Measurements from ENCODE around the gene ZNF497. TPM values are rescaled to one million over a fixed set of nuclear protein-coding genes. Genes with fewer than 3 reads are reported as not detected.

Gene ZNF497
- total and polyA plus RNA-seq, 4 donors, result 0.97 to 3.8 (median 2.4) TPM

- 88 to 91% methylated on average over 57 to 68 of the region's 68 CpGs for WGBS, 2 donors
- Histone ChIP-seq H3K9me3 (ENCODE audit: control insufficient read depth in 4 of 4, insufficient read depth in 3 of 4, low read length in 3 of 4) (peaks cover 0 to 2% (median 0%) of the 10 kb centered on the region in 4 donors), H3K36me3 (ENCODE audit: control insufficient read depth in 4 of 4, insufficient read depth in 4 of 4, low read length in 4 of 4) (peaks cover 0 to 5% (median 0%) of the 10 kb centered on the region in 4 donors), H3K27ac (ENCODE audit: low read depth in 1 of 2, low read length in 1 of 2) (no peak overlapping the region), H3K9ac (ENCODE audit: insufficient read depth in 1 of 2, low read length in 2 of 2) (no peak overlapping the region), H3K4me3 (no peak overlapping the region), H3K4me1 (ENCODE audit: control insufficient read depth in 5 of 5, insufficient read depth in 5 of 5, low read length in 5 of 5) (peaks cover 0 to 7% (median 0%) of the 10 kb centered on the region in 5 donors), H3K27me3 (ENCODE audit: control insufficient read depth in 3 of 3, insufficient read depth in 3 of 3, low read length in 2 of 3) (no peaks in the 10 kb centered on the region)
- TF ChIP-seq CTCF (IDR thresholded peaks at IDR 0.05; ENCODE audit: control extremely low read depth, extremely low read depth), result no peak
- no peak for DNase-seq
- ATAC-seq (ENCODE audit: insufficient read depth, low FRiP score), result no peak
Observed at GRCh38 chr19:58368561-58369360, 6.2 kb upstream of the ZNF497 start.

- no peak overlapping the region for H3K9ac ChIP-seq (ENCODE audit: insufficient read depth in 1 of 2, low read length in 2 of 2)
- no peak overlapping the region for H3K27ac ChIP-seq (ENCODE audit: low read depth in 1 of 2, low read length in 1 of 2)
- no peaks in the 10 kb centered on the region for H3K27me3 ChIP-seq (ENCODE audit: control insufficient read depth in 3 of 3, insufficient read depth in 3 of 3, low read length in 2 of 3)
- 63 to 69% methylated on average over 96 to 106 of the region's 106 CpGs for WGBS, 2 donors
- no peak for TF ChIP-seq CTCF (IDR thresholded peaks at IDR 0.05; ENCODE audit: control extremely low read depth, extremely low read depth)
- ATAC-seq (ENCODE audit: insufficient read depth, low FRiP score) (no peak), DNase-seq (no peak)
- H3K4me1 ChIP-seq (ENCODE audit: control insufficient read depth in 5 of 5, insufficient read depth in 5 of 5, low read length in 5 of 5), result peaks cover 0 to under 1% (median 0%) of the 10 kb centered on the region in 5 donors
- H3K9me3 ChIP-seq (ENCODE audit: control insufficient read depth in 4 of 4, insufficient read depth in 3 of 4, low read length in 3 of 4), result peaks cover 0 to 2% (median 0%) of the 10 kb centered on the region in 4 donors
- H3K36me3 ChIP-seq (ENCODE audit: control insufficient read depth in 4 of 4, insufficient read depth in 4 of 4, low read length in 4 of 4), result peaks cover 0 to 5% (median 0%) of the 10 kb centered on the region in 4 donors
- H3K4me3 ChIP-seq, result no peak overlapping the region
Observed at GRCh38 chr19:58367698-58368454, 5.3 kb upstream of the ZNF497 start.

GRCh38 chr19:58366585-58367430 is 4.3 kb upstream of the ZNF497 start:
- Histone ChIP-seq H3K36me3 (ENCODE audit: control insufficient read depth in 4 of 4, insufficient read depth in 4 of 4, low read length in 4 of 4) (peaks cover 0 to 5% (median 0%) of the 10 kb centered on the region in 4 donors), H3K9me3 (ENCODE audit: control insufficient read depth in 4 of 4, insufficient read depth in 3 of 4, low read length in 3 of 4) (peaks cover 0 to 3% (median 0%) of the 10 kb centered on the region in 4 donors), H3K27ac (ENCODE audit: low read depth in 1 of 2, low read length in 1 of 2) (no peak overlapping the region), H3K9ac (ENCODE audit: insufficient read depth in 1 of 2, low read length in 2 of 2) (no peak overlapping the region), H3K27me3 (ENCODE audit: control insufficient read depth in 3 of 3, insufficient read depth in 3 of 3, low read length in 2 of 3) (no peaks in the 10 kb centered on the region), H3K4me1 (ENCODE audit: control insufficient read depth in 5 of 5, insufficient read depth in 5 of 5, low read length in 5 of 5) (peaks cover 0 to 3% (median 0%) of the 10 kb centered on the region in 5 donors), H3K4me3 (no peak overlapping the region)
- no peak for DNase-seq
- TF ChIP-seq CTCF (IDR thresholded peaks at IDR 0.05; ENCODE audit: control extremely low read depth, extremely low read depth), result no peak
- no peak for ATAC-seq (ENCODE audit: insufficient read depth, low FRiP score)
- WGBS, 2 donors, result 93% methylated on average over 32 of the region's 32 CpGs
